ENCODE results near the gene SPATA4. TPM values are rescaled to one million over a fixed set of nuclear protein-coding genes. Genes with fewer than 3 reads are reported as not detected.

The SPATA4 gene
- total RNA-seq, 1 experiment from 2014 or later: 0.20 TPM

Other genes starting within 250 kb of the SPATA4 start
- 0.20 TPM for gene WDR17, start 129.7 kb downstream of the SPATA4 start, total RNA-seq (2021; ENCODE audit: unreplicated experiment)
- not detected for gene ASB5, start 73.6 kb upstream of the SPATA4 start, total RNA-seq (2021; ENCODE audit: unreplicated experiment)
- 135 TPM for gene SPCS3, start 124.4 kb upstream of the SPATA4 start, total RNA-seq (2021; ENCODE audit: unreplicated experiment)

Data from HCT116 (cell line).